SU-DHL-6 (cell line): ENCODE results near the gene RPS28.

Experiments
- CTCF ChIP-seq: fragments of 200-600 bp; sonication (generic); IDR thresholded peaks from one replicate; pipeline ENCODE4 v1.5.1; 2017; ENCODE audit warnings: antibody characterized with exemption, mild to moderate bottlenecking, low read length, moderate library complexity; ENCODE audit not compliant: insufficient read depth, poor library complexity, severe bottlenecking
- EZH2phosphoT487 ChIP-seq: fragments of 200-600 bp; sonication (generic), shearing (Covaris generic); conservative IDR thresholded peaks from 2 replicates; pipeline ENCODE4 v1.6.1; 2018; ENCODE audit warnings: mild to moderate bottlenecking, antibody characterized with exemption, low read length, moderate library complexity, mixed read lengths

DNA sequence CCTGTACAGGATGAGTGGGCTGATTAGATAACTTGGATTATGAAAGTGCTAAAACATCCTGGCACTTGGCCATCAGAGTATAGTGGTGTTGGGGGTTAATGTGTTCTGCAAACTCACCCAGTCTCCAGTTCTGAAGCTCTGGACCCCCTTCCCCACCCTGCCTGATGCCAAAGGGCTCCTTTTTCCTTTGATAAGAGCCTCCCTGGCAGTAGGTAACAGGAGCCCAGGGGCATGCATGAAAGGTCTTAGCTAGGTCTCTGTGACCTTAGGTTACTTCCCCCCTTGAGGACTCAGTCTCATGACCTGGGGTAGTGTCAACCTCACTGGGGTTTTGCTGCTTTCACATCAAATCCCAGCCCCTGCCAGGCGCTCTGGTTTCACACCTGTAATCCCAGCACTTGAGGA lies 2.5 kb downstream of the RPS28 start:
- no peak for TF ChIP-seq CTCF
- TF ChIP-seq EZH2phosphoT487: no peak
